ENCODE data around the gene CARD6.
"Not testable (repeated sequence)": the region's sequence is repeated elsewhere in the genome, so short reads cannot be mapped to it uniquely, and the experiment has no call there.

The CARD6 gene, protein sequence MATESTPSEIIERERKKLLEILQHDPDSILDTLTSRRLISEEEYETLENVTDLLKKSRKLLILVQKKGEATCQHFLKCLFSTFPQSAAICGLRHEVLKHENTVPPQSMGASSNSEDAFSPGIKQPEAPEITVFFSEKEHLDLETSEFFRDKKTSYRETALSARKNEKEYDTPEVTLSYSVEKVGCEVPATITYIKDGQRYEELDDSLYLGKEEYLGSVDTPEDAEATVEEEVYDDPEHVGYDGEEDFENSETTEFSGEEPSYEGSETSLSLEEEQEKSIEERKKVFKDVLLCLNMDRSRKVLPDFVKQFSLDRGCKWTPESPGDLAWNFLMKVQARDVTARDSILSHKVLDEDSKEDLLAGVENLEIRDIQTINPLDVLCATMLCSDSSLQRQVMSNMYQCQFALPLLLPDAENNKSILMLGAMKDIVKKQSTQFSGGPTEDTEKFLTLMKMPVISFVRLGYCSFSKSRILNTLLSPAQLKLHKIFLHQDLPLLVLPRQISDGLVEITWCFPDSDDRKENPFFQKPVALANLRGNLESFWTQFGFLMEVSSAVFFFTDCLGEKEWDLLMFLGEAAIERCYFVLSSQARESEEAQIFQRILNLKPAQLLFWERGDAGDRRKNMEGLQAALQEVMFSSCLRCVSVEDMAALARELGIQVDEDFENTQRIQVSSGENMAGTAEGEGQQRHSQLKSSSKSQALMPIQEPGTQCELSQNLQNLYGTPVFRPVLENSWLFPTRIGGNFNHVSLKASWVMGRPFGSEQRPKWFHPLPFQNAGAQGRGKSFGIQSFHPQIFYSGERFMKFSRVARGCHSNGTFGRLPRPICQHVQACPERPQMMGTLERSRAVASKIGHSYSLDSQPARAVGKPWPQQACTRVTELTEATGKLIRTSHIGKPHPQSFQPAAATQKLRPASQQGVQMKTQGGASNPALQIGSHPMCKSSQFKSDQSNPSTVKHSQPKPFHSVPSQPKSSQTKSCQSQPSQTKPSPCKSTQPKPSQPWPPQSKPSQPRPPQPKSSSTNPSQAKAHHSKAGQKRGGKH

DNA sequence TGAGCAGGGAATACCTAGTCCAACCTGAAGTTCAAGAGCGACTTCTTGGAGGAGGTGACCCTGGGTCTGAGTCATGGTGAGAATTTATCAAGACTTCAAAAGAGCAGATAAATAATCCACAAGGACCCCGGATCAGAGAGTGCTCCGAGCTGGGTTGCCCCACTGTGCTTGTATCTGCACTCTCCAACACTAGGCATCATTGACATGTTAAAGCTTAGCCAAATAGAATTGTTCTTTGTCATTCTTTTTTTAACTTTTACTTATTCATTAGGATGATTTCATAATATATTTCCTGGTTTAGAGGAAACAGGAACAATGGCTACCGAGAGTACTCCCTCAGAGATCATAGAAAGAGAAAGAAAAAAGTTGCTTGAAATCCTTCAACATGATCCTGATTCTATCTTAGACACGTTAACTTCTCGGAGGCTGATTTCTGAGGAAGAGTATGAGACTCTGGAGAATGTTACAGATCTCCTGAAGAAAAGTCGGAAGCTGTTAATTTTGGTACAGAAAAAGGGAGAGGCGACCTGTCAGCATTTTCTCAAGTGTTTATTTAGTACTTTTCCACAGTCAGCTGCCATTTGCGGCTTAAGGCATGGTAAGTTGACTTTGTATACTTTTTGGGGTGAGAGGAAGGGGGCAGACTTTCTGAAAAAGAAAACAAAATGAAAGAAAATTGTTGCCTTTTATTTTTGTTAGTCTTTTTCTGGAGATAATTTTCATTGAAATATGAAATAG, at the start of gene CARD6:
TSS of gene CARD6 (plus strand) at position 300 of the 738 bp plus-strand sequence. CDS start at position 316, 16 bp downstream.
- no peak for DNase-seq

DNA sequence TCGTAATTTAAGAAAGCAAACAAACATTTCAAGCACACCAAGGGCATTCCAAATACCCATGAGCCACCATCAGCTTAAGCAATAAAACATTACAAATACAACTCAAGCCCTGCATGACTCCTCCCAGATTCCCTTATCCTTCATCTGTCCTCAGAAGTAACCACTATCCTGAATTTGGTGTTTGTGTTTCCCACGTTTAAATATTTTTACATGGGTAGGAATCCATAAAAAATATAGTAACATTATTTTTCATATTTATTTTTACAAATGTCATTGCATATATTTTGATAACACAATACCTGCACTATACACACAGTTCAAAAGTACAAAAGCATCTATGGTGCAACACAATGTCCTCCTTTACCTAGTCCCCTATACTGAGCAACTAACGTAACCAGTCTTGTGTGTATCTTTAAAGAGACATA, 49.4 kb upstream of the CARD6 start:
- no peak for DNase-seq

DNA sequence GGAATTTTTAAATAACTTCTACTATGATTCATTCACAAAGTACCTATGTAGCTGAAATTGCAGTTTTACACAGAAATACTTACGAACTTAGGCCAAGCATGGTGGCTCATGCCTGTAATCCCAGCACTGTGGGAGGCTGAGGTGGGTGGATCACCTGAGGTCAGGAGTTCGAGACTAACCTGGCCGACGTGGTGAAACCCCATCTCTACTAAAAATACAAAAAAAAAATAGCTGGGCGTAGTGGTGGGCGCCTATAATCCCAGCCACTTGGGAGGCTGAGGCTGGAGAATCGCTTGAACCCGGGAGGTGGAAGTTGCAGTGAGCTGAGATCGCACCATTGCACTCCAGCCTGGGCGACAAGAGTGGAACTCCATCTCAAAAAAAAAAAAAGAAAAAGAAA, 48.5 kb upstream of the CARD6 start:
- DNase-seq: not testable (repeated sequence)

DNA sequence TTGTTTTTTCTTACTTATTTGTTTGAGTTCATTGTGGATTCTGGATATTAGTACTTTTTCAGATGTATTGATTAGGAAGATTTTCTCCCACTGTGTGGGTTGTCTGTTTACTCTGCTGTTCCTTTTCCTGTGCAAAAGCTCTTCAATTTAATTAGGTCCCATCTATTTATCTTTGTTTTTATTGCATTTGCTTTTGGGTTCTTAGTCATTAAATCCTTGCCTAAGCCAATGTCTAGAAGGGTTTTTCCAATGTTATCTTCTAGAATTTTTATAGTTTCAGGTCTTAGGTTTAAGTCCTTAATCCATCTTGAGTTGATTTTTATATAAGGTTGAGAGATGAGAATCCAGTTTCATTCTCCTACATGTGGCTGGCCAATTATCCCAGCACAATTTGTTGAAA, 46.8 kb upstream of the CARD6 start:
- DNase-seq: not testable (repeated sequence)

DNA sequence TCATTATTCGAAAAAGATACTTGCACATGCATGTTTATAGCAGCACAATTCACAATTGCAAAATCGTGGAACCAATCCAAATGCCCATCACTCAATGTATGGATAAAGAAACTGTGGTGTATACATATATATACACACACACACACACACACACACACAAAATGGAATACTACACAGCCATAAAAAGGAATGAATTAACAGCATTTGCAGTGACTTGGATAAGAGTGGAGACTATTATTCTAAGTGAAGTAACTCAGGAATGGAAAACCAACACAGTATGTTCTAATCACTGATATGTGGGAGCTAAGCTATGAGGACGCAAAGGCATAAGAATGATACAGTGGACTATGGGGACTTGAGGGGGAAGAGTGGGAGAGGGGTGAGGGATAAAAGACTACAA, 46.3 kb upstream of the CARD6 start:
- DNase-seq: not testable (repeated sequence)

DNA sequence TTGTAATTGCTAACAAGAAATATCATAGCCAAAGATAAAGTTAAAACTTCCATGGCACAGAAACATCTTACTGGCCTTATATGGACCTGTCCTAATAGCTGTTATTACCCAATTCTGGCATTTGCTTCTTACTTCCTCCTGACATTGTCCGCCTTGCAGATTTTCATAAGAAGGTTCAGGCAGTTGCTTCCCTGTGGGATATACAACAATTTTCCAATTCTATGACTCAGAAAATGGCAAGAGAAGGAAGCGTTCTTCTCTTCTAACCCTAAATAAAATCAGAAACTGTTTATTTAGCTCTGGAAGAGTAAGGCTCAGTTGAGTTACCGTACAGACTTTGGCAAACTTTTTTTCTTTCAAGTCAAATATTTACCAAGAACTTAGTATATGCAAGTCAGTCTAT, 44.7 kb upstream of the CARD6 start:
- no peak for DNase-seq

DNA sequence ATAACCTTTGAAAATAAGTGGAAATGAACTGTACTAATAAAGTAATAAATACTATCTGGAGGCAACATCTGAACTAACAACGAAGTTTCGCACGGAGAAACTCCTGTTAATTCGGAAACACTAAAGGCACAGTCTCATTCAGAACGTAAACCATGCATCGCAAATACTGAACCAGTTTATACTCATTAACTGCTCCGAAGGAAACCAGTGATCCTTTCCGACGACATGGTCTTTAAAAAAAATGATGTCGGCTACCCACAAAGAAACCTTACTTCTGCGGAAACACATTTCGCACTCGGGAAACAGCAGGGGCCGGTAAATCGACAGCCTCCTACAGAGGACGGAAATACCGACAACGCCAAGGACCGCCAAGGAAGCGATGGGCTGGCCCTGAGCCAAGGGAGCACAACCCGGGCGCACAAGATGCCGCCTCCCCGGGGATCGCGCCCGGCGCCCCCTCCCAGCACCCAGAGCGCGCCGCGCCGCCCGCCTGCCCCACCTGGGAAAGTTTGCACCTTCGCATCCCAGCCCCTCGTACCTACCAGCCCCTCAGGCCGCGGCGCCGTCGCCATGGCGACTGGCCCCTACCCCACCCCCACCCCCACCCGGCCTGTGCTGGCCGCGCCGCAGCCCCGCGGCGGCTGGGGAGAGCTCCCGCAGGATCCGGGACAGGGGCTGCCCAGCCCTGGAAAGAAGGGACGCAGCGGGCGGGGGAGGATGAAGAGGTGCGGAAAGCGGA, 43.7 kb upstream of the CARD6 start:
- peak; percentile 54 to 83 for DNase-seq

DNA sequence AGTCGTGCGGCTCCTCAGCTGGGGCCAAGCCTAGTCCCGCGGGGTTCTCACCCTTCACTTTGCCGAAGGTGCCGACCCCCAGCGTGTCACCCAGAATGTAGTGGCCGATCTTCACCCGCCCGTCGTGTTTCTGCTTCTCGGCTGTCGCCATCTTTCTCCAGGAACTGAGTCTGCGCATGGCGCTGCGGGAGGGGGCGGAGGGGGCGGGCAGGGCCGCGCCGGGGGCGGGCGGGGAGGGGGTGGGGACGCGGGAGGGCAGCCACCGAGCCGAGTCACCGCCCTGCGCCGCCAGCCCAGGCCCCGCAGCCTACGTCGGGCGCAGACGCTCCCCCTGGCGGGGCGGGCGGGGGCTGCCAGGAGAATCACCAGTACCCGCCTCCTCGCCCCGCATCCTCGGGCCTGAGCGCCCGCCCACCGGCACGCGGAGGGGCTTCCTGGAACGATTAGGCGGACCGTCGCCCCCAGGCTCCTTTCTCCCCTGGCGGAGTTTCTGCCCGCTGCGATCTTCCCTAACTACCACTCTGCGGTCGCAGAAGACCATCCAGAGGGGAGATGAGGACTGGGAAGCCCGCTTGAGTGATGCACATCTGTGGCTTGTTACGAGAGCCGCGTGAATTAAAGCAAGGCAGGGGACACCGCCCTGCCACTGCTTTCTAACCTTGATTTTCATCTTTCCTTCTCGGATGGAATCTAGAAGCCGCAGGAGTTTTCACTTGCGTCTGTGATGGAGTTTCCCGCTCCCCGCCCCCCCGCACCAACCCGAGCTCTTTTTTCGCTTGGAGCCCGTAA, 43.0 kb upstream of the CARD6 start, which contains the start of gene PRKAA1:
TSS of gene PRKAA1 (minus strand) at position 363 of the 789 bp plus-strand sequence. CDS start at position 178, 185 bp downstream.
- DNase-seq: peak; percentile 74 to 92

DNA sequence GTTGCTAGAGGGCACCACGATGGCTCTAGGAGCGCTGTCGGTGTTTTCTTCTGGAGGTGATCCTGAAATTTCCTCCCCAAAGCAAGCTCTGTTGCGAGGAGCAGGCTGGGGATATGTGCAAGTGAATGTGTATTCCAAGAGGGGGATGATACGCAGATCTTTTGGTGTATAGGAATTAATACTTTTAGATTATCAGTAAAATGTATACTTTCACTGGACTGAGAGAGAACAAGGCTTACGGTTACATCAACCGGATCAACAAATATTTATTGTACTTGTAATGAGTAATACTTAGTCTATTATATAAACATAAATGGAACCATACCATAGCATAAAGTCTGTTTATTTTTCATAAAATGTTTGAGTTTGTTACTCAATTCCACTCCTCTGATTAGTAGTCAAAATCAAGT, 42.4 kb upstream of the CARD6 start:
- peak in 1 of 2 experiments; percentile 51 for DNase-seq

DNA sequence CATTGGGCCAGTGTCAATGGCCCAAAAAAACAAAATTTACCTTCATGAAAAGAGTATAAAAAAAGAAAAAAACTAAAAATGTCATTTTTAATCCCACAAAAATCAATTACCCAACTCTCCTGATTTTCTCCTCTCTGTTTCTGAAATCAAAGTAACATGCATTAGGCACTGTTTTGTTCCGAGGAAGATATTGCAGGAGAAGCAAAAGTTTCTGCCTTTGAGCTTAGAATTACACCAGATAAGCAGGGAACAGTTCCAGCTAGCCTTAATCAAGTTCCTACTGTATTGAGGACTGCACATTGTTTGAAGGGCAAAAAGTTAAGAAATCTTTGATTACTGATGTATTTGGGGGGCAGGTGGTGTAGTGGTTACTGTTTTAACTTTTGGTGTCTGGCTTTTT, 41.9 kb upstream of the CARD6 start:
- no peak for DNase-seq

DNA sequence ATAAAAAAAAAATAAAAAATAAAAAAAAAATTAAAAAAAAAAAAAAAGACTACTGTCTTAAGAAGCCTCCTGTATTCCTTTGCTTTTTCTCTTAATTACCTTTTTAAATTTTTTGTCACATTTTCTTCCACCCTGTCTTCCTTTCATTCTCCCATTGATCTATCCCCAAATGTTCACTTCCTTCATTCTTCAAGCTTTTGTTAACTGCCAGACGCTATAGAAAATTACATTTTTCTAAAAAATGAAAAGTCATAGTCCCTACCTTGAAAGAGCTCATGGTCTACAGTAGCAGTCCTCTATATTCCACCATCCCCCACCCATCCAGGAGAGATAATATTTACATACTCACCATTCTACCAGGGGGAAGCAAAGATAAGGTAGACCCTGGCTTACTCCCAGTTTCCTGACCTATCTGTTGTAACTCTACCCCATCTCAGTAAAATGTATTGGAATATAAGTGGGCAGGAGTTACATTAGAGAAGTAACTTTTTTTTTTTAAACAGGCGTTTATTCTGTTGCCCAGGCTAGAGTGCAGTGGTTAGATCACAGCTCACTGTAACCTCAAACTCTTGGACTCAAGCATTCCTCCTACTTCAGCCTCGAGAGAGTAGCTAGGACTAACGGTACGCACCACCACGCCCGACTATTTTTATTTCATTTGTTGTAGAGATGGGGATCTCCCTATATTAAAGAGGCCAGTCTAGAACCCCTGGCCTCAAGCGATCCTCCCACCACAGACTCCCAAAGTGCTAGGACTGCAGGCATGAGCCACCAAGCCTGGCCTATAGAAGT, 39.2 kb upstream of the CARD6 start:
- DNase-seq: no peak

DNA sequence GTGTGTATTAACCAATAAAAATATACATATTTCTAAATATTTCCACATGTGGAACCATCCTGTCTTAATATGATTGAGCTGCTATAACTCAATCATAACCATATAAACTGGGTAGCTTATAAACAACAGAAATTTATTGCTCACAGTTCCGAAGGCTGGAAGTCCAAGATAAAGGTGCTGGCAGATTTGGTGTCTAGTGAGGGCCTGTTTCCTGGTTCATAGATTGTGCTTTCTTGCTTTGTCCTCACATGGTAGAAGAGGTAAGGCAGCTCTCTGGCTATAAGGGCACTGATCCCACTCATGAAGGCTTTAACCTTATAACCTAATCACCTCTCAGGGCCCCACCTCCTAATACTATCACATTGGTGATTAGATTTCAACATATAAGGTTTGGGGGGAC, 29.0 kb upstream of the CARD6 start:
- DNase-seq: no peak

DNA sequence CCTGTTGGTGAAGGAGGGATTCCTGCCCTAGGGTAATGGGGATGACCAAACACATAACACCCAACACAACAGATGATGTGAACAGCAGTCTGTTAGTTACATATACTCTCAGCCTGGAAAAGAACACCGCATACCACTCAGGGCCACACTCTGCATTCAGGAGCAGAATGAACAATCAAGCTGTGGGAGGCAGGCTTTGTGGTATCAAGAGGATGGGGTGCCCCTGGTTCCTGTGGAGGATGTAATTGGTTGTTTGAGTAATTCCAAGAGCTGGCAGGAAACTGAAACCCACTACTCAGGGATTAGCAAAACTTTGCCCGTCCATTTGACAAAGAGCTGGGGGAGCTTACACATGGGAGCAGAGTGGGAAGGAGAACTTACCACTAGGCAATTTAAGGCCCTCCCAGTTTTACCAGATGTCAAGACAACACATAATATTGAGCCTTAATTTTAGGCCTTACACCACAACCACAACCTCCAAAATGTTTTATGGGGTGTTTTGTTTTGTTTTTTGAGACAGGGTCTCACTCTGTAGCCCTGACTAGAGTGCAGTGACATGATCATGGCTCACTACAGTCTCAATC, 27.4 kb upstream of the CARD6 start:
- no peak for DNase-seq

DNA sequence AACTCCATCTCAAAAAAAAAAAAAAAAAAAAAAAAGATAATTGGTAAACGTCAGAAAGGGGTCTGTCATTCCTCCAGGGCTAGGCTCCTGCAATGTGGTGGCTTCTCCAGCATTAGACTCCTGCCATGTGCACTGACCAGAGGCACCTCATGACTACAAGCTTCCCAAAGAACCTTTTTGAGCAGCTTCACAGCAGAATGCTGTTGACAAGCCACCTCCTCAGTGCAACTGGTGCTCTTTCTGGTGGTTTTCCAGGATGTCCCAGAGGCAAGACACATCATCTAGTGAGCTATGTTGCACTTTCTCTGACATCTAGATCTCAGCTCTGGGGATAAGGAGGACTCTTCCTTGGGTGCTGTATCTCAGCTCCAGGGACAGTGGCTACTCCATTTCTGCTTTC, 17.7 kb upstream of the CARD6 start:
- no peak for DNase-seq

DNA sequence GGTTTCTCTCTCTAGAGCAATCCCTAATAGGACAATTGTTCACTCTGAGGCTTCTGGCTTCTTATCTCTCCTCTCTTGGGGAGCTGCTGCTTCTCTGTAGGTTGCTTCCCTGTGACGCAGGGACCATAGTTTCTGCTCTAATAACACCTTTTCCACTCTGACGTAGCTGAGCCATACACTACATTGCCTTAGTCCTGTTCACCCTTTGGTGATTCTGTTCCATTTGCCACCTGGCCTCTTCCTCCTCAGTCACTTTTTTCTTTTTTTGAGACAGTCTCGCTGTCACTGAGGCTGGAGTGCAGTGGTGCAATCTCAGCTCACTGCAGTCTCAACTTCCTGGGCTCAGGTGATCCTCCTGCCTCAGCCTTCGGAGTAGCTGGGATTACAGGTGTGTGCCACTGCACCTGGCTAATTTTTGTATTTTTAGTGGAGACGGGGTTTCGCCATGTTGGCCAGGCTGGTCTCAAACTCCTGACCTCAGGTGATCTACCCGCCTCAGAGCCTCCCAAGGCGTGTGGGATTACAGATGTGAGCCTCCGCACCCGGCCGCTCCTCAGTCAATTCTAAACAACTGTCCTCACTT, 15.6 kb upstream of the CARD6 start:
- not testable (repeated sequence) for DNase-seq

DNA sequence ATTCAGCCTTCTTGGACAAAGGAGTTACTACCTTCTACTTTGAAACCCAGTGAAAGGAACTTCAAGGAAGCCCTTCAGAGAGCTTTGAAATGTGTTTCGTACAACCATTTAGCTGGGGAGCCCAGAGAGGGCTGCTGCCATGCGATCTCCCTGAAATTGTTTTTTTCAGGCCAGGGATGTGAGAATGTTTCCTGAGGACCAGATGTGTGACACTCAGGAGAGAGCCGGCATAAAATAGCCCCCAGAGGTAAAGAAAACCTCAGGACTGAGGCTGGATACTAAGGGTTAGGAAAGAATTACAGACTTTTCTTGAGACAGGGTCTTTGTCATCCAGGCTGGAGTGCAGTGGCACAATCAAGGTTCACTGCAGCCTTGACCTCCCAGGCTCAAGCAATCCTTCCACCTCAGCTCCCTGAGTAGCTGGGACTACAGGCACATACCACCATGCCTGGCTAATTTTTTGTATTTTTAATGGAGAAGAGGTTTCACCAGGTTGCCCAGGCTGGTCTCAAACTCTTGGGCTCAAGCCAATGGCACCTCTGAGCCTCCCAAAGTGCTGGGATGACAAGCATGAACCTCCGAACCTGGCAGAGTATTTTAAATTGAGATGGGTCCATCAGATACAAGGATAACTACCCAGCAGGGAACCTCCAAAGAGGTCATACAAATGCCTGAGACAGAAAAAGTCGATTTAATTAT, 14.5 kb upstream of the CARD6 start:
- no peak for DNase-seq

DNA sequence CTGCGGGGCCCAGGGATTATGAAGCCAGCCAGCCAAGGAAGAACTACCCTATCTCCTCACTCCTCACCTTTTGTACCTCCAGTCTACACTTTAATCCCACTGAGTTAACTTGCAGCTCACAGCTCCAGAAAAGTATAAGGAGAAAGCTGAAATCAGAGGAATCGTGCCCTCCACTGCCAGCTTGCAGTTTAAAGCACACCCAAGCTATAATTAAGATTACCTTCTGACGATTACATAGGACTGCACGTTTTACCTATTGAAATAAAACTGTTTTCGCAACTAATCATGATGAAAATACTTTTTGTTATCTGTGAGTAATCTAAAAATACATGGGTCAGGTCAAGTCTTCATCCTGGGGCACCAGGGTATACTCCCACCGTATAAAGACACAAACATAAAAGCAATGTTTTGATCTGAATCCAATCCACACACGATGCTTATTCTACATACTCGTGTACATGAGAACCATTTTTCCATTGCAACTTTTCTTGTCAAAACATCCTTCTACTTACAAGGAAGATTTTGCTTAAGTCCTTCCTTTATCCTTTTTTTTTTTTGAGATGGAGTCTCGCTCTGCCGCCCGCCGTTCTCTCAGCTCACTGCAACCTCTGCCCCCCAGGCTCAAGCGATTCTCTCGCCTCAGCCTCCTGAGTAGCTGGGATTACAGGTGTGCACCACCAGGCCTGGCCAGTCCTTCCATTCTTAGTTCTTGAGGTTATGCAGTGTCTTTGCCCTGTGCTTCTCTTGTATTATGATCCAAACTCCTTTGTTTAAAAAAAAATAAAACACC, 13.8 kb upstream of the CARD6 start:
- no peak for DNase-seq

All from SW 1271 (cell line).